Superior temporal gyrus (tissue), 1 donor: ENCODE data around the gene DYNLT4.
A peak's percentile ranks its signal among the peaks of the same experiment; 100 is the strongest.
"Not testable (repeated sequence)": the region's sequence is repeated elsewhere in the genome, so short reads cannot be mapped to it uniquely, and the experiment has no call there.

ENCODE experiments used
- DNase-seq: peaks from one replicate; pipeline ENCODE4 v3.0.0-alpha.2; 2016; ENCODE audit errors: extremely low spot score

The DYNLT4 gene

GRCh38 chr1:44828841-44829440 is 21.8 kb upstream of the DYNLT4 start:
- DNase-seq = no peak

- no peak for DNase-seq
Measured at GRCh38 chr1:44828003-44828651, 21.0 kb upstream of the DYNLT4 start.

GRCh38 chr1:44827197-44828002 is 20.2 kb upstream of the DYNLT4 start:
- no peak for DNase-seq

- no peak for DNase-seq
Measured at GRCh38 chr1:44826375-44827196, 19.4 kb upstream of the DYNLT4 start.

GRCh38 chr1:44824392-44824791 is 17.2 kb upstream of the DYNLT4 start:
- not testable (repeated sequence) for DNase-seq

- no peak for DNase-seq
Measured at GRCh38 chr1:44822981-44823451, 15.9 kb upstream of the DYNLT4 start.

- DNase-seq = no peak
Measured at GRCh38 chr1:44822131-44822701, 15.1 kb upstream of the DYNLT4 start.

GRCh38 chr1:44821240-44821715 is 14.1 kb upstream of the DYNLT4 start:
- no peak for DNase-seq

- peak; percentile 8 for DNase-seq
Measured at GRCh38 chr1:44820328-44821239, 13.4 kb upstream of the DYNLT4 start.

GRCh38 chr1:44819608-44820327 is 12.6 kb upstream of the DYNLT4 start:
- peak; percentile 94 for DNase-seq

GRCh38 chr1:44819196-44819607 is 12.1 kb upstream of the DYNLT4 start:
- peak; percentile 66 for DNase-seq

- DNase-seq = no peak
Measured at GRCh38 chr1:44817771-44818495, 10.8 kb upstream of the DYNLT4 start.

- DNase-seq = no peak
Measured at GRCh38 chr1:44817307-44817706, 10.2 kb upstream of the DYNLT4 start.

GRCh38 chr1:44815926-44816325 is 8.8 kb upstream of the DYNLT4 start:
- DNase-seq = not testable (repeated sequence)

- no peak for DNase-seq
Measured at GRCh38 chr1:44812822-44813543, 5.8 kb upstream of the DYNLT4 start.

GRCh38 chr1:44811234-44811633 is 4.1 kb upstream of the DYNLT4 start:
- DNase-seq = no peak

GRCh38 chr1:44810762-44811105 is 3.6 kb upstream of the DYNLT4 start:
- not testable (repeated sequence) for DNase-seq

- no peak for DNase-seq
Measured at GRCh38 chr1:44810101-44810761, 3.1 kb upstream of the DYNLT4 start.
